Stimulated activated CD4-positive, alpha-beta T cell treated with anti-CD3 and anti-CD28 coated beads, Interleukin-15, amount 100 ng/mL, for 24 hours (primary cell): ENCODE measurements around the gene CYP2W1.
"Not testable (repeated sequence)": the region's sequence is repeated elsewhere in the genome, so short reads cannot be mapped to it uniquely, and the experiment has no call there.

Experiments used
- DNase-seq: peaks from one replicate; pipeline ENCODE4 v3.0.0-alpha.2; 2020

The CYP2W1 gene

GRCh38 chr7:999941-1000935, 17.3 kb downstream of the CYP2W1 start:
- no peak for DNase-seq

- not testable (repeated sequence) for DNase-seq
Observed at GRCh38 chr7:1001069-1001770, 18.2 kb downstream of the CYP2W1 start.

- not testable (repeated sequence) for DNase-seq
Observed at GRCh38 chr7:1002026-1002425, 19.0 kb downstream of the CYP2W1 start.

GRCh38 chr7:1002445-1002844, 19.5 kb downstream of the CYP2W1 start:
- DNase-seq = not testable (repeated sequence)

- DNase-seq = no peak
Observed at GRCh38 chr7:1004018-1004852, 21.3 kb downstream of the CYP2W1 start.

- no peak for DNase-seq
Observed at GRCh38 chr7:1005303-1005702, 22.3 kb downstream of the CYP2W1 start.

GRCh38 chr7:1007901-1008300, 24.9 kb downstream of the CYP2W1 start:
- no peak for DNase-seq

- DNase-seq = no peak
Observed at GRCh38 chr7:1008733-1009363, 25.9 kb downstream of the CYP2W1 start.

GRCh38 chr7:1009747-1010146, 26.8 kb downstream of the CYP2W1 start:
- DNase-seq = no peak

- DNase-seq = no peak
Observed at GRCh38 chr7:1010226-1010625, 27.2 kb downstream of the CYP2W1 start.

- no peak for DNase-seq
Observed at GRCh38 chr7:1011297-1012003, 28.5 kb downstream of the CYP2W1 start.

GRCh38 chr7:1012004-1012715, 29.2 kb downstream of the CYP2W1 start:
- no peak for DNase-seq

GRCh38 chr7:1012716-1013095, 29.7 kb downstream of the CYP2W1 start:
- DNase-seq = no peak

GRCh38 chr7:1013581-1013980, 30.6 kb downstream of the CYP2W1 start:
- DNase-seq = no peak

- DNase-seq = no peak
Observed at GRCh38 chr7:1014681-1015080, 31.7 kb downstream of the CYP2W1 start.

- no peak for DNase-seq
Observed at GRCh38 chr7:1015196-1016121, 32.5 kb downstream of the CYP2W1 start.

- no peak for DNase-seq
Observed at GRCh38 chr7:1016577-1017531, 33.9 kb downstream of the CYP2W1 start.

- no peak for DNase-seq
Observed at GRCh38 chr7:1017586-1018333, 34.8 kb downstream of the CYP2W1 start.
